GM10248 (cell line): ENCODE measurements around the gene ACSL6.

Source experiments
- CTCF ChIA-PET: fragments of 300-600 bp; sonication (Branson Sonifier 250); formaldehyde crosslinking; extraction: SDS; loops from one replicate; lab custom pipeline; 2021; ENCODE audit warnings: antibody characterized with exemption; lab: Yijun Ruan, JAX
- POLR2A ChIA-PET: fragments of 350-650 bp; sonication (Branson Sonifier 250); formaldehyde crosslinking; extraction: SDS; loops from one replicate; lab custom pipeline; 2020; ENCODE audit warnings: antibody characterized with exemption; lab: Yijun Ruan, JAX
- DNase-seq: peaks from one replicate; pipeline ENCODE4 v3.0.0; 2012; ENCODE audit errors: extremely low spot score
- TF ChIP-seq, protein P1 (sequence below): IDR thresholded peaks from 2 replicates; pipeline ENCODE4 v1.5.1; 2012; ENCODE audit warnings: mild to moderate bottlenecking, low read depth; ENCODE audit errors: extremely low read depth, missing control alignments, control extremely low read depth

The ACSL6 gene

DNA sequence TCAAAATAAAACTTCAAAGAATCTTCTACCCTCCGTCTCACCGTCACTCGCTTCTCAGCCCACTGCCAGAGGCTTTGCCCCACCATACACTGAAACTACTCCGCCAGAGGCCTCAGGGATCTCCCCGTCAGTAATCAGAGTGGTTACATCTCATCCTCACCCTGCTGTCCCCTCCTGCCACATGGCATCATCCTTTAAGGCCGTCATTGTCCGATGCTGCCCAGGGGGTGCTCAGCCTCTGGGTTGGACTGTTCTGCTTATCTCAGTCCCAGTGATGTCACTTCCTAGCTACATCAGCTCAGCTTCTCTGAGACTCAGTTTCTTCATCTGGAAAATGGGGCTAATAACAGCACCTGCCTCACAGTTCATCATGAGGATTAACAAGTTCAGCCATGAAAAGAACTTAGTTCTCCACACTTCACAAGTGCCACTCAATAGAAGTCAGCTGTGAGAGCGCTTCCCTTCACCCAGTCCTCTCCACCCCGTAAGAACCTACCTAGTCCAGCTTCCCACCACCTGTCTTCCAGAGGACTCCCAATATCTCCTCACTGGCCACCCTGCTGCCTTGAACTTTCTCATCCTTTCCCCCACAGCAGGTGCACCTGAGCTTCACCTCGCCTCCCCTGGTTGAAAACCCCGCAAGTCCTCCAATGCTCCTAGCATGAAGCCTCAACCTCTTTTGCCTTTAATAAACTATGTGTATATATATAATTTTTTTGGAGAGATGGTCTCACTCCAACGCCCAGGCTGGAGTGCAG, 46.2 kb upstream of the ACSL6 start:
- TF ChIP-seq, protein P1, sequence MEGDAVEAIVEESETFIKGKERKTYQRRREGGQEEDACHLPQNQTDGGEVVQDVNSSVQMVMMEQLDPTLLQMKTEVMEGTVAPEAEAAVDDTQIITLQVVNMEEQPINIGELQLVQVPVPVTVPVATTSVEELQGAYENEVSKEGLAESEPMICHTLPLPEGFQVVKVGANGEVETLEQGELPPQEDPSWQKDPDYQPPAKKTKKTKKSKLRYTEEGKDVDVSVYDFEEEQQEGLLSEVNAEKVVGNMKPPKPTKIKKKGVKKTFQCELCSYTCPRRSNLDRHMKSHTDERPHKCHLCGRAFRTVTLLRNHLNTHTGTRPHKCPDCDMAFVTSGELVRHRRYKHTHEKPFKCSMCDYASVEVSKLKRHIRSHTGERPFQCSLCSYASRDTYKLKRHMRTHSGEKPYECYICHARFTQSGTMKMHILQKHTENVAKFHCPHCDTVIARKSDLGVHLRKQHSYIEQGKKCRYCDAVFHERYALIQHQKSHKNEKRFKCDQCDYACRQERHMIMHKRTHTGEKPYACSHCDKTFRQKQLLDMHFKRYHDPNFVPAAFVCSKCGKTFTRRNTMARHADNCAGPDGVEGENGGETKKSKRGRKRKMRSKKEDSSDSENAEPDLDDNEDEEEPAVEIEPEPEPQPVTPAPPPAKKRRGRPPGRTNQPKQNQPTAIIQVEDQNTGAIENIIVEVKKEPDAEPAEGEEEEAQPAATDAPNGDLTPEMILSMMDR, result no peak
- no peak for DNase-seq
- ChIA-PET CTCF (interaction anchor here (1.0 to 1.8 kb wide), 10 partner anchors 12 to 247 kb away, joined by 3 to 5 read pairs (median 3); no protein-coding TSS in a partner anchor), POLR2A (no interaction called here)

DNA sequence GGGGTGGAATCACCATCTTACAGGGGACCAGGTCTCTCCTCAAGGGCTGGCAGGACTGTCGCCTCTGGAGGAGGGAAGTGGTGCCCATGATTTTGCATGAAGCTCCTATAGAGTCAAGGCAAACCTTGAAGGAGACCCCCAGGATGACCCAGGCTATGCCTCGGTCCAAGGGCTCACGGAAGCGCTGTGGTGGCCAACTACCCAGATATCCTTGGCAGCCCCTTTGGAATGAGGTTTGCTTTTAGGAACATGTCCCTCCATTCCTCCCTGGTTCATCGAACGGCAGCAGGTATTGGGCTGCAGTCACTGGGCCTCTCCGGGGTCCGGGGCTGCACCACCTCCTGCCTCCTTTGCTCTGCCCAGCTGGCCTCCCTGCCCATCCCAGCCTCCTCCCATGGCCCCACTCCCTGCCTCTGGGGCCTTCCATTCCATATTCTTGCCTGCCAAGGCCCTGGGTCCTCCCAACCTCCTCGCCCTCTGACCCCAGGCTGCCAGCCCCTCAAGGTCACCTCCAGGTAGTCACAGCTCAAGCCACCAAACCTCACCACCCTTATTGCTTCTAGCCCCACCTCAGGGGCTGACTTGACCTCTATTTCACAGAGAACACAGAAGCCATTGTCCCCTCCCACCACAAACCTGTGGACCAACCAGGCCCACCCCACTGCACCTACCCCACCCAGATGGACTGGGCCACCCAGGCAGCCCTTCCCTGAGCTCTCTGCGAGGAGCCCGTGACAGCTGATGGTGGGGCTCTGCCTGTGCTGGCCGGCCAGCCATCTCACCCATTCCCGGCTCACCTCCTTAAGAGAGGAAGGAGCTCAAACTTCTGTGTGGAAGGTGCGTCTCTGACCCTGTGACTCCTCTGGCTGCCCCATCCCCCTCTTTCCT, 45.4 kb upstream of the ACSL6 start:
- TF ChIP-seq, protein P1, result no peak
- peak; percentile 9 for DNase-seq
- CTCF ChIA-PET, result interaction anchor here (1.0 to 1.7 kb wide), 7 partner anchors 15 to 246 kb away, joined by 3 to 5 read pairs (median 3); no protein-coding TSS in a partner anchor
- POLR2A ChIA-PET, result no interaction called here

DNA sequence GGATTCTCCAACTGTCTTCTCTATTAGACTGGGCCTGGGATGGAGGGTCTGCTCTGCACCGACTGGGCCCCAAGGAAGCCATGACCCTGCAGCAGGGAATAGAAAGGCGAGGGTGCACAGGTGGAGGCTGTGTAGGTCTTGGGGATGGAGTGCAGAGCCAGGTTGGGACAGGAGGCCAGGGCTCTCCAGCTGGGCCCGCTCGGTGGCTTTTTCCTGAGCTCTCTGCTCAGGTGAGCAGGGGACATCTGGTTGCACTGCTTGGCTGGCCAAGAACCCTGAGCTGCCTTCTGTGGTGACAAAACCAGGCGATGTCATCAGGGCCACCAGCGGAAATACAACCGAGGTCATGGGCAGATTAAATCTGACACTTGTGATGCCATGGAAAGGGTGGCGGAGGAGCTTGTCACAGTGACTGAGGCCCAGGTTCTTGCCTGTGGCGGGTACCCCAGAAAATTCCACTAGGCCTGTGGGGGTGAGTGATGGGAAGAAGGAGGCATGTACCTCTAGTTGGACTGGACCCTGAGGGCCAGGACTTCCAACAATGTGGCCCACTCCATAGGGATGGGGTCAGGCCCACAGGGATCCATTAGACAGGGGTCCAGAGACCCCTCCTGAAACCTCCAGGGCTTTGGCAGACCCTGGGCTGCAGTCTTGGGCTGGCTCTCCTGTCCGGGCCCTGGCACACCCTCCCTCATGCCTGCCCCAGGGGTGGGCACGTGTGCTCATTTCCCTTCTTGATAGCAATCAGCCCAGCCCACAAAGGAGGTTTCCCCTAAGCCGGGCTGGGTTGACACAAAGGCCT, 44.6 kb upstream of the ACSL6 start:
- TF ChIP-seq, protein P1, result no peak
- peak; percentile 16 for DNase-seq
- ChIA-PET CTCF (interaction anchor here (1.0 to 4.2 kb wide), 4 partner anchors 7 to 467 kb away, joined by 3 to 48 read pairs (median 4); no protein-coding TSS in a partner anchor), POLR2A (no interaction called here)

DNA sequence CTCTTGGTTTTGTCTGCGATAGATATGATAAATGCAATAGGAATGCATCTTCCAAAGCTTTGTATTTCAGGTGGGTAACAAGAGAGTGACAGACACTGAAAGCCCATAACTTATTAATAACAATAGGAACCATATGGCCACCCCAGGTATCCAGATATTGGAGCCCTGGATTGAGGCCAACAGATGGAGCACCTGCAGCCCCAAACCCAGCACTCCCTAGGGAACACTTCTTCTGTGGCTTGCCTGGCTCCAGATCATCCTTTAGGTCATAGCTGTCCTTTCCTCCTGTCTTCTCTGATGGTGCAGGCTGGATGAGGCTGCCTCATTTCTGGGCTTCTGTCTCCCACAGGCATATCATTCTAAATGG, 44.0 kb upstream of the ACSL6 start:
- TF ChIP-seq, protein P1, result no peak
- CTCF ChIA-PET, result interaction anchor here (1.0 to 4.2 kb wide), 4 partner anchors 8 to 466 kb away, joined by 3 to 48 read pairs (median 4); no protein-coding TSS in a partner anchor

DNA sequence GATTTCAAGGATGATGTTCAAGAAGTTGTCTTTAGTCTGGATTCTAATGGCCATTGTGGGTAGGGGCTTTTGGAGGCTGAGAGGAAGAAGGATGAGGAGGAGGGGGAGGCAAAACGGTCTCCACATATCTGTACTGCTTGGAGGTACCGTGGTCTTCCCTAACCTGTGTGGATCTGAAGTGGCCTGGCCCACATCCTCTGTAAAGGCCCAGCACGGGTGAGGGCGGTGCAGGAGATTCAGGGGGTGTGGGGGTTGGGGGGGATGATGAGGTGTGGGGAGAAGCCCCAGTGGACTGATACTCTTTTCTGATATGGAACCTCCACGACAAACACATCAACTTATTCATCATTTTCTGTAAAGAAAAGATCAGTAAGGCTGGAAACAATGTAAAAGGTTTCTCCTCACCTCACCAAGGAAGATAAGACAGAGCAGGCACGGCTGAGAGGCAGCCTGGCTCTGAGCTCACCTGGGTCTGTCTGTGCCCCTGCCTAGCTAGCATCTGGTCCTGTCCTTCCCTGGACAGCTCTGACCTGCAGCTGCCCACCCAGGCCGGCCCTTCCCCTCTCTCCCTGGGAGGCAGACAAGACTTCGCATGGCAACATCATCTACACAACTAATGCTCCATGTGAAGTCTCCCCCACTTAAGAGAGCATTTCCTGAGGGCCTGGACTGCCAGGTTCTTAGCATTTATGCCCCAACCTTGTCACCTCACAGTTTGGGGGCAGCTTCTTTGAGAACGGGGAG, 43.4 kb upstream of the ACSL6 start:
- POLR2A ChIA-PET, result no interaction called here
- no peak for DNase-seq
- TF ChIP-seq, protein P1, result no peak
- CTCF ChIA-PET, result interaction anchor here (1.0 to 4.2 kb wide), 4 partner anchors 9 to 465 kb away, joined by 3 to 48 read pairs (median 4); no protein-coding TSS in a partner anchor

More for the DNA sequence above, 44.0 kb upstream of the ACSL6 start:
- no peak for DNase-seq
- POLR2A ChIA-PET, result no interaction called here
